Measurements from ENCODE around the gene AP1M1.

- TF ChIP-seq, protein P1, sequence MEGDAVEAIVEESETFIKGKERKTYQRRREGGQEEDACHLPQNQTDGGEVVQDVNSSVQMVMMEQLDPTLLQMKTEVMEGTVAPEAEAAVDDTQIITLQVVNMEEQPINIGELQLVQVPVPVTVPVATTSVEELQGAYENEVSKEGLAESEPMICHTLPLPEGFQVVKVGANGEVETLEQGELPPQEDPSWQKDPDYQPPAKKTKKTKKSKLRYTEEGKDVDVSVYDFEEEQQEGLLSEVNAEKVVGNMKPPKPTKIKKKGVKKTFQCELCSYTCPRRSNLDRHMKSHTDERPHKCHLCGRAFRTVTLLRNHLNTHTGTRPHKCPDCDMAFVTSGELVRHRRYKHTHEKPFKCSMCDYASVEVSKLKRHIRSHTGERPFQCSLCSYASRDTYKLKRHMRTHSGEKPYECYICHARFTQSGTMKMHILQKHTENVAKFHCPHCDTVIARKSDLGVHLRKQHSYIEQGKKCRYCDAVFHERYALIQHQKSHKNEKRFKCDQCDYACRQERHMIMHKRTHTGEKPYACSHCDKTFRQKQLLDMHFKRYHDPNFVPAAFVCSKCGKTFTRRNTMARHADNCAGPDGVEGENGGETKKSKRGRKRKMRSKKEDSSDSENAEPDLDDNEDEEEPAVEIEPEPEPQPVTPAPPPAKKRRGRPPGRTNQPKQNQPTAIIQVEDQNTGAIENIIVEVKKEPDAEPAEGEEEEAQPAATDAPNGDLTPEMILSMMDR (conservative IDR thresholded peaks at IDR 0.05): no peak
- TF ChIP-seq EZH2 (IDR thresholded peaks at IDR 0.05; ENCODE audit: low read depth): no peak
Measured at GRCh38 chr19:16190198-16190597, 7.5 kb upstream of the AP1M1 start.

Measured in PC-9 (cell line).